ENCODE measurements around the gene ZDHHC24.

The ZDHHC24 gene

DNA sequence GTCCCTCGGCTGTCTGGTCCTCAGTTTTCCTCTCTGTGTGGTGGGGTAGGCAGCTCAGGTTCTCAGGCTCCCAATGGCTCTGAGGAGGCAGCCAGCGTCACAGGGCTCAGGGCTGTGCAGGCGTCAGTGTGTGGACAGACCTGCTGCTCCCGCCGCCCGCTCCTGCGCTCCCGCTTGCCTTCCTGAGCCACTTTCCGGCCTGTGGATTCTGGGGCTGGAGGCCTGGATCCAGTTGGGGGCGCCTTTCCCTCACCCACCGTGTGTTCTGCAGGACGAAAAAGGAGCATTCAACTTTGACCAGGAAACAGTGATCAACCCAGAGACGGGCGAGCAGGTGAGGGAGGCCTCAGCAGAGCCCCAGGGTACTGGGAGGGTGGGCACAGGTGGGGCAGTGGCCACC lies 50.9 kb downstream of the ZDHHC24 start:
- no peak for DNase-seq (ENCODE audit: low read depth)

DNA sequence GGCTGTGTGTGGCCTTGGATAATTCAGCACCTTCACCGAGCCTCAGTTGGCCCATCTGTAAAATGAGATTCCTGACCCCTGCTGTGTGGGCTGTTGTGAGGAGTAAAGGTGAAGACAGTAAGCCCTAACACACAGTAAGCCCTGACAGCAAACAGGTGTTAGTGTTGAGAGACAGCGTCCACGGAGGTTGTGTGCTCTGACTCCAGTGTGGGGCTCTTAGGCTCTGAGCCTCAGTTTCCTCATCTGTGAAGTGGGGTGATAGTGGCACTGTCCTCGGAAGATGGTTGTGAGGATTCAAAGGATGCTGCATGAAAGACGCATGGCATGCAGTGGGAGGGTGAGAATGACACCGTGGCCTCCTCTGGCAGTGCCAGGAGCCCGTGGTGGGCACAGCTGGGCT lies 51.4 kb downstream of the ZDHHC24 start:
- no peak for DNase-seq (ENCODE audit: low read depth)

DNA sequence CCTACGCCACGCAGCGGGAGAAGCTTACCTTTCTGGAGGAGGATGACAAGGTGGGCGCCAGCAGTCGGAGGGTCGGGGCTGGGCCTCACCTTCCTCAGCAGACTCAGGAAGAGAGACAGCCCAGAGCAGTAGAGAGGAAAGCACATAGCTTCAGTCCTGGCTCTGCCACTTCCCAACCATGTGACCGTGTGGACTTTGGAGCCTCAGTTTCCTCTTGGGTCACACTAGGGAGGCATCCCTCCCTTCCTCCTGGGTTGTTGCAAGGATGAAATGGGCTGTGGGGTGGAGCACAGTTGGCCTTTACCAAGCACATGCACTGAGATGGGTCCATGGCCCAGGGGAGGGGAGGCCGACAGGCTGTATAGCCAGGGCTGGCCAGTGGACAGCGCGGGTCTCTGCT lies 52.7 kb downstream of the ZDHHC24 start:
- DNase-seq (ENCODE audit: low read depth), result no peak

DNA sequence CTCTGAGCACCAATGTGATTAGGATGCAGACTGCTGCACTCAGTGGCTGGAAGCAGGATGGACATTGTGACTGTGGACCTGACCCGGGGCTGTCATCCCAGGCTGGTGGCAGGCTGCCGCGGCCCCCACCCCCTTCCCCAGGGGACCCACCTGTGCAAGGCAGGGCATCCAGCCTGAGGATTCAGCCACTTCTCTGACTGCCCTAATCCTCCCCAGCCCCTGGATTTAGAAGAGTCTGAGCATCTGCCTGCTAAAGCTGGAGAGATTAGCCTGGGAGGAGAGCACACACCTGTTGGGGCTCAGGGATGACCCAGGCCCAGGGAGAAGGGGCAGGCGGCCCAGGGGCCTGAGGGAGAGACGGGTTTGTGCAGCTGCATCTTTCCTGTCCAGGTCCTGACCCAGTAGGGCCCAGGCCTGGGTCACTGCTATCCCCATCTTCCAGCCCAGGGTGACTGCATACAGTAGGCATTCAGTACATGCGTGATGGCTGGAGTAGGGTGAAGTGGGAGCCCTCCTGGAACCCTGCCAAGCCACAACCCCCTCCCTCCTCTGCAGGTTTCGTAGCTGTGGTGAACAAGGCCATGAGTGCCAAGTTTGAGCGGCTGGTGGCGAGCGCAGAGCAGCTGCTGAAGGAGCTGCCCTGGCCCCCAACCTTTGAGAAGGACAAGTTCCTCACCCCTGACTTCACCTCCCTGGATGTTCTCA lies 53.5 kb downstream of the ZDHHC24 start:
- DNase-seq (ENCODE audit: low read depth), result no peak

DNA sequence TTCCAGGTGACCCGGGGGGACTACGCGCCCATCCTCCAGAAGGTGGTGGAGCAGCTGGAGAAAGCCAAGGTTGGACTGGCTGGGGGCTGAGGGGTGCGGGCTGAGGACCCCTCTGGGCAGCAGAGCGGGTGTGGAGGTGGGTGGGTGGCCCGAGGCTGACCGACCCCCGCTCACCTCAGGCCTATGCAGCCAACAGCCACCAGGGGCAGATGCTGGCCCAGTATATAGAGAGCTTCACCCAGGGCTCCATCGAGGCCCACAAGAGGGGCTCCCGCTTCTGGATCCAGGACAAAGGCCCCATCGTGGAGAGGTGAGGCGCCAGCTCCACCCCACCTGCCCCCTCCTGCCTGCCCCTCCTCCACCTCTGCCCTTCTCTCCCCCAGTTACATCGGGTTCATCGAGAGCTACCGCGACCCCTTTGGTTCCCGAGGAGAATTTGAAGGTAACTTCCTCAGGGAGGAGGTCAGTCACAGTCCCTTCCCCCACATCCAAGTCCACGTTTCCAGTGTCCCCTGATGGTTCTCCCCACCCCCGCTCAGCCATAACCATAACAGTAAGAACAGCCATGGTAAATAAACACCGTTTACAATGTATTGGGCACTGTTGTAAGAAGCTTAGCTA lies 54.4 kb downstream of the ZDHHC24 start:
- no peak for DNase-seq (ENCODE audit: low read depth)

DNA sequence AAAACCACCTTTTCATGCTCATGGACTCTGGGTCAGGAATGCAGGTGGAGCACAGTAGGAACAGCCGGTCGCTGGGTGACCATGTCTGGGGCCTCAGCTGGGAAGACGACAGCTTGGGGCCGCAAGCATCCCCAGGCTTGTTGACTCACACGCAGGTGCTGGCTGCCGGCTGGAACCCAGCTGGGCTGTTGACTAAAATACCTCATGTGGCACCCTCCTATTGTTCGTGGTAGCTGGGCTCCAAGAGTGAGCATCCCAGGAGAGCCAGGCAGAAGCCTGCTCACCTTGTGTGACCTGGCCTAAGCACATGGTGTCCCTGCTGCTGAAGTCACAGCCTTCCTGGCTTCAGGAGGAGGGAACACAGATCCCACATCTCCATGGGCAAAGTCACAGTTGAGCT lies 56.2 kb downstream of the ZDHHC24 start:
- DNase-seq (ENCODE audit: low read depth), result no peak

DNA sequence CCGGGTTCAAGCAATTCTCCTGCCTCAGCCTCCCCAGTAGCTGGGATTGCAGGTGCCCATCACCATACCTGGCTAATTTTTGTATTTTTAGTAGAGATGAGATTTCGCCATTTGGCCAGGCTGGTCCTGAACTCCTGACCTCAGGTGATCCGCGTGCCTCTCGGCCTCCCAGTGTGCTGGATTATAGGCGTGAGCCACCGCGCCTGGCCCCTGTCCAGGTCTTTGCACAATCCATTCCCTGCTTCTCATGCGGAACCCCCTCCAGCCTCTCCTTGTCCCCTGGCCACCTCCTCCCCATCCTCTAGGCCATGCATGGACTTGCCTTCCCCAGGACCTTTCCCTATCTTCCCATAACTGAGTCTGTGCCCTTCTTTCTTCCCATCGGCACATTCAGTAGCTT lies 56.9 kb downstream of the ZDHHC24 start:
- no peak for DNase-seq (ENCODE audit: low read depth)

DNA sequence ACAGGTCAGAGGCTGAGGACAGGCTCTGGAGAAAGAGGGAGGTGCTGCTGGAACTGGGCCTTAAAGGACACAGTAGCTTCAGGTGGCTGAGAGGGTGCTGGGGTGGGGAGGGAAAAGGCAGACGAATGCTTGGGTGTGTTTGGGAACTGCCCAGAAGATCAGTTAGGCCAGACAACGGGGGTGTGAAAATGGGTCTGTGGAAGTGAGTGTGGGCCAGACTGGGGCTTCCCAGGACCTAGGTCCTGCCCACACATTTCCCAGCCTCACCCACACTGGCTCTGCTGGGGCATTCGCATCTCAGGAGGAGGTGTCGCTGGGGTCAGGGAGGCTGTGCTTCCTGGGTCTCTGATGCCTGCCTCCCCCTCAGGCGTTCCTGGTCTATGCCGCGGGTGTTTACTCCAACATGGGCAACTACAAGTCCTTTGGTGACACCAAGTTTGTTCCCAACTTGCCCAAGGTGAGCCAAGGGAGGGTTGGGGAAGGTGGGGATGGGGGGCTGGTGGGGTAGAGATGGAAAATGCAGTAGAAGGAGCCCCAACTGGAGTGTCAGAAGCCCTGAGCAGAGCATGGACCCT lies 61.0 kb downstream of the ZDHHC24 start:
- DNase-seq (ENCODE audit: low read depth), result no peak

DNA sequence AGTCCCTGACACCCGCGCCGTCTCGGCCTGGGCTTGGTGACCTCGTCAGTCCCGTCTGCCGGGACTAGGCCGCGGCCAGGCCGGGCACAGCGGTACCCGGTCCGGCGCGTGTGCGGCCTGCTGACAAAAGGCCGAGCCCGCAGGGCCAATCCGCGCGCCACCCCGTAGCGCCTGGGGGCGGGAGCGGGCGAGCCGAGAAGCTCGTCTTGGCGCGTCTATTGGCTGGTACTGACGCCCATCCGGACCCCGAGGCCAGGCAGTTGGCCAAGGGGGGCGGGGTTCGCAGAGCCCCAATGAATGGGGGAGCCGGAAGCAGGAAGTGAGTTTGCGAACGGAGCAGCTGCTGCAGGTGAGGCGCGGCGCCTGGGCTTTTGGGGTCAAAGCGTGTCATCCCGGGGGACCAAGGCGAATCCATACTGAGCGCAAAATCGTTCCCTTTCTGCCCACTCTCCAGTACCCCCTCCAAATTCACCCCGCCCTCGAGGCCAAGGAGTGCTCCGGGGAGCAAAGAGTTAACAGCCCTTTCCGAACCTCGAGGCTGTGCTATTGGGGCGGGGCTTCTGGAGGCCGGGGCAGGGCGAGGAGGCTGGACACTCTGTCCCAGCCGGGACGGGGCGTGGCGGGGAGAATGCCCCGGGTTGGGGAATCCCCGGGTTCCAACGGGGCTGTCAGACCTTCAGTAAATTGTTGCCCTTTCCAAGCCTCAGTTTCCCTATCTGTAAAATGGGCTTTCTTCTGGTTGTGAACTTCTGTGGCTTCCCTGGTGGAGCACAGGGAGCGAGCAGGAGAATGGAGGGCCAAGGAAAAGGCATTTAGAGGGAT lies 65.5 kb downstream of the ZDHHC24 start, which contains the start of gene DPP3:
Gene DPP3, plus strand, starts transcription at position 318 of the 822 bp plus-strand sequence. CDS start 1,767 bp downstream, outside the sequence.
- peak; percentile 94 for DNase-seq (ENCODE audit: low read depth)

DNA sequence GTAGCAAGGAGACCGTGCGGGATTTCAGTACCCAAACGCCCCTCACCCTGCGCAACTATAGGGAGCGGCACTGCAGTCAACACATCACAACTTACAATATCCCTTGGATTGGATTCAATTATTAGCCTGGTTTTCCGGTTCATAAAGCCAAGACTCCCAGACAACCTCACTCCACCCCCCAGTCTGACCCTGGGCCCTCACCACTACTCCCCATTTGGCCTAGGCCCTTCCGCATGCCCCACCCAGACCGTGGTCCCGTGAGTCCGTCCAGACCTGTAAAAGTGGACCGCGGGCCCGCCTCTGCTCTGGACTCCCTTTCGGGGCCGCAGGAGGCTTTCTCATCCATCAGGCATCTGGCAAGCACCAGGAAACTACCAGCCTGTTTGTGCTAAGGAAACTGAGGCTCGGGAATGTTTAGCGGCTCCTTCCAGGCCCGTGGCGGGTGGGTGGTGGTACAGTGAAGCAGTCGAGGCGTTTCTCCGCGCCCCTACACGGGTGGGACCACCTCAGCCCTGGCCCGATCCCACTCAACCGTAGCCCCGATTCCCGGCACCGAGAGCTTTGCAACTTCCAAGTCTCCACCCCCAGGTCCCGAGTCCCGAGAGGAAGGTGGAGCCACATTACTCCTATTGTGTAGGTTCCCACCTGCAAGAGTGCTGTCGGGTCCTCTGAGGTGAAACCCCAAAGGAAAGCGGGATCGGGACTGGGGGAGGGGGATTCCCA lies 66.3 kb downstream of the ZDHHC24 start:
- no peak for DNase-seq (ENCODE audit: low read depth)

DNA sequence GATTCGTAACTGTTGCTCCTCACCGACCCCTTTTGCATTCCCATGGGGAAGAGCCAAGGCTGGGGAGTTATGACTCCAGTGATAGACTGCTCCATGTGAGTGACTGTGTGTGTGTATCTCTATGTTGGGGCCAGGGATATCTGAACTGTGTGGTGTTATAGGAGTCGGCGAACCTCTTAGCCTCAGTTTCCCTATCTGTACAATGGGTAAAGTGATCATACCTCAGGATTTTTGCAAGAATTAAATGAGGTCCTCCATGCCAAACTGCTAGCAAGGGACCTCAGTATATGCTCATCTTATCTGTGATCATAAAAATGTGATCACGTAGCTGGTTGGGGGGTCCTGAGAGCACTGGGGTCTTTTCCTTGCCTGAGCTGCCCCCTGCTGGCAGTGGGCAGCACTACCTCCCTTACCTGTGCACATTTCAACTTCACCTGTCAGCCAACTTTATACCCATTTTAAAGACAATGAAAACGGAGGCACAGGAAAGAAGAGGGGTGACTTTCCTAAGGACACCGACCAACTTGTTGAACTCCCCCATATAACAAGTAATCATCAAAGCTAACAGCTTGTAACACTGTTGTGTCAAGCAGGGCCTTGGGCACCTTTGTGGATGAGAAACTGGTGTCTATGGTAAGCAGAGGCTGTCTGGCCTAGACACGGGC lies 67.0 kb downstream of the ZDHHC24 start:
- no peak for DNase-seq (ENCODE audit: low read depth)

DNA sequence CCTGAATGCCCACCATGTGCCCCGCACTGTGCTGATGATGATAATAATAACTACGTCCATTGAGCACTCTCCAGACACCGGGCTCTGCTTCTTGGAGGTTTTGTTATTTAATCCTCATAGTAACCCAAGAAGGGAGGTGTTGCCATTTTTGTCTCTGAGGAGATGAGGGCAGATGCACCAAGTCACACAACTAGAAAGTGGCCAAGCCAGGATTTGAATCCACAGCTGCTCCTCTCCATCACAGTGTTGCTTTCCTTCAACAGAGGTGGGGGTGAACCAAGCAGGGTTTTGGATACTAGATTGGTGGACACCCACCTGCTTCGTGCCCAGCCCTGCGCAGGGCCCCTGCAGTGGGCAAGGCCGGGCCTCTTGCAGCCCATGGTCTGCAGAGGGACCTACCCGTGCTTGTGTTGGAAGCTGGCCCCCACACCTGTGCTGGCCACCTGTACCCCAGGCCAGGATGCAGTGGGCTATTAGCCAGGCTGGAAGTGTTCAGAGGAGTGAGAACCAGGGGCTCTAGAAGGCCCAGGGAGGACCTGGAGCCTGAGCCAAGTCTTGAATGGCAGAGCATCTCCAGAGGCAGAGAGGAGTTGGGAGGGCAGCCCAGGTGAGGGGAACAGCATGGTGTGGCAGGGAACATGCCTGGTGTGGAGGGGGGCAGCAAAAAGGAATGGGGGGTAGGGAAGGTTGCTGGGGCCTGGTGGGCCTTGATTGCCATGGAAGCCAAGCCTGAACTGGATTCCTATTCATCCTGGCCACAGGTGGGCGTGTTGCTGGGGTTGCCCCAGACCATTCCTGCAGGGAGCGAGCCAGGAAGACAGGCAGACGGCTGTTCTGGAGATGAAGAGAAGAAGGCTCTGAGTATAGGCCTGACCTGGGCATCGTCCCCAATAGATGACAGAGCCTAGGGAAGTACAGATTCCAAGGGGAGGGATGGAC lies 68.3 kb downstream of the ZDHHC24 start:
- DNase-seq (ENCODE audit: low read depth), result no peak

DNA sequence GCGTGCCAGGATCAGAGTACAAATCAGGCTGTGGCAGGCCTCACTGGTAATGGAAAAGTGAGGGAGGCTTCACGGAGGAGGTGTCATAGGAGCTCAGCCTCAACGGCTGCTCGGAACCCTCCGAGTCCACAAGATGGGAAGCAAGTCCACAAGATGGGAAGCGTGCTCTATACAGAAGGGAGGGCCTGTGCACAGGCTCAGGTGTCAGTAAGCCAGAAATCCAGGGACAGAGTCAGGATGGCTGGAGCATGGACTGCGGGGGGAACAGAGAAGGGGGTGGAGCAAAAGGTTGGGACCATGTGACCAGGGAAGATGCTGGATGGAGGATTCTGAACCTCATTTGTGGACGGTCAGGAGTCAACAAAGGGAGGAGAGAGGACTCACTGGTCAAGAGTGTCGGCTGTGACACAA lies 69.0 kb downstream of the ZDHHC24 start:
- no peak for DNase-seq (ENCODE audit: low read depth)

DNA sequence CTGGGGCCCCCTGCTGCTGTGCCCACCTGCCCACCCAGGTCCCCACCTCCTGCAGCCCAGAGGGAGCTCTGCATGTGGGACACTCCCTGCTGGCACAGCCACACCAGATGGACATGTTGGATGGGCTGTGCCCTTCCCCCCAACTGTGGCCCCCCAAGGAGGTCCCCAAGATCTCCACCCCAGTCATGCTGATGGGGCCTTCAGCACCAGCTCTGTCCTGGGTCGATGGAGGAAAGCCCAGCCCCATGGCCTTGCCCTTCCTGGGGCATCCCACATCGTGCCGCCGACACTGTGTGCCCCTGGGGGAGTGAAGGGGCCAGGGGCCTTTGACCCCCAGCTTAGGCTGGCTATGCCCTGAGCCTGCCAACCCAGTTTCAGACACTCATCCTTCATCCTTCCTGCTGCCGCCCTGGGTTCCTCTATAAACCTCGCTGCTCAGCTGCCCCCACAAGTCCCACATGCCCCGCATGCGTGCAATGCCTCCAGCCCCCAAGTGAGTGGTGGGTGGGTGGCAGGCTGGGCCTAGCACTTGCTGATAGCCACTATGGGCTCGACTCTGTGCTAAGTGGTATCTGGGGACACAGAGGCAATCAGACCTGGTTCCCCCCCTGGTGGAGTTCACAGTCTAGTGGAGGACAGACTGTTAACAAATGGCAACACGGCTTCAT lies 69.5 kb downstream of the ZDHHC24 start:
- DNase-seq (ENCODE audit: low read depth), result no peak

DNA sequence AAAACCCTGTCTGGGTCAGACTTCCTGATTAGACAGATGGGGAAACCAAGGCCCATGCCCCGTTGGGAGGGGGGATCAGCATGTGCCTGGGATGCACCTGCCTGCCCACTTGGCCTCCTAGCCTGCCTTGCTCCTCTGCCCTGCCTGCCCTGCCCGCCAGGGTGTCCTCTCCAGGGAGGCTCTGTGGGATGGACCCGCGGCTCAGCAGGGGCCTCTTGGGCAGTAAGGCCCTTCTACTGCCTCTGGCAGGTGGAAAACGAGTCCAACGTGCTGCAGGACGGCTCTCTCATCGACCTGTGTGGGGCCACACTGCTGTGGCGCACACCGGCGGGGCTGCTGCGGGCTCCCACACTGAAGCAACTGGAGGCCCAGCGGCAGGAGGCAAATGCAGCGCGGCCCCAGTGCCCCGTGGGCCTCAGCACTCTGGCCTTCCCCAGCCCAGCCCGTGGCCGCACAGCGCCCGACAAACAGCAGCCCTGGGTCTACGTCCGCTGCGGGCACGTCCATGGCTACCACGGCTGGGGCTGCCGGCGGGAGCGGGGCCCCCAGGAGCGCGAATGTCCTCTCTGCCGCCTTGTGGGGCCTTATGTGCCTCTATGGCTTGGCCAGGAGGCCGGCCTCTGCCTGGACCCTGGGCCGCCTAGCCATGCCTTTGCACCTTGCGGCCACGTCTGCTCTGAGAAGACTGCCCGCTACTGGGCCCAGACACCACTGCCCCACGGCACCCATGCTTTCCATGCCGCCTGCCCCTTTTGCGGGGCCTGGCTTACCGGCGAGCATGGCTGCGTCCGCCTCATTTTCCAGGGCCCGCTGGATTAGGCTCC lies 70.3 kb downstream of the ZDHHC24 start:
- no peak for DNase-seq (ENCODE audit: low read depth)

DNA sequence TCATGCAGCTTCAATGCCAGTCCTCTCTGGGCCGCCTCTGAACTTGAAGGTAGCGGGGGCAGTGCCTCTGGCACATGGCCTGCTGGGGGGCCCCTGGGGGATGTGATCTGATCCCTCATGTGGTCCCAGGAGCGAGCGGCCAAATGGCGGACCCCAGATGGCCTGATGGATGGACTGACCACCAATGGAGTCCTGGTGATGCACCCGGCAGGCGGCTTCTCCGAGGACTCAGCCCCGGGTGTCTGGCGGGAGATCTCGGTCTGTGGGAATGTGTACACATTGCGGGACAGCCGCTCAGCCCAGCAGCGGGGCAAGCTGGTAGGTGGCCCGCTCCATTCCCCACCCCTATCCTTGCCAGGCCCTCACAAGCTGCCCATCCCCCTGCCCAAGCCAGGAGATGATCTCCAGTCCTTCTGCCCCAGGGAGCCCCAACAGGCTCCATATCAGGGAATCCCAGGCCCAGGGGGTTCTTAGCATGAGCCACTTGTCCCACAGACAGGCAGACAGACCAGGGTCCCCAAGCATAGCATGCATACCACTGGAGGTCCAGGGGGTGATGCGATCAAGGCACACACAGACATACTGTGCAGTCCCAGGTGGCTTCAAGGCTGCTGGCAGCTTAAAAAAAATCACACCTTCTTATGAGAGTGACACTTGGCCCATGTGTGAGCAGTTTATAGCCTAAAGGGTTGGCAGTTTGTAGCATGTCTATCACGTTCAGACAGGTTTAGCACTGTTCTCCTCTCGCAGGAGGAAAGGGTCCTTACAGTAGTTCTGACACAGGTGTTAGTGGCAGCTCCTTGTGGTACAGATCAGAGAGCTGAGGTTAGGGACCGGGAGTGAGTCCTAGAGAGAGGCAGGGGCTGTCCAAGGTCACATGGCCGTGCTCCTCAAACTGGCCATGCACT lies 72.0 kb downstream of the ZDHHC24 start:
- DNase-seq (ENCODE audit: low read depth), result no peak

DNA sequence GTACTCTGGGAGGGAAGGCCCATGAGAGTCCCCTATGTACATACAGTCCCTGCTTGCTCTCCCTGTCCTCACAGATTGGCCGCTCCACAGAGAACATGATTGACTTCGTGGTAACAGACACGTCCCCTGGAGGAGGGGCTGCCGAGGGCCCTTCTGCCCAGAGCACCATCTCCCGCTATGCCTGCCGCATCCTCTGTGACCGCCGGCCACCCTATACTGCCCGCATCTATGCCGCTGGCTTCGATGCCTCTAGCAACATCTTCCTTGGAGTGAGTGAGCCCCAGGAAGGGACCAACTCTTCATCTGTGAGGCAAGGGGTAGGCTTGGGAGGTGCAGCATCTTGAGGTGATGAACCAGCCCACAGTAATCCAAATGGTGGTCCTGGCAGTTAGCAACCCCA lies 72.7 kb downstream of the ZDHHC24 start:
- no peak for DNase-seq (ENCODE audit: low read depth)

DNA sequence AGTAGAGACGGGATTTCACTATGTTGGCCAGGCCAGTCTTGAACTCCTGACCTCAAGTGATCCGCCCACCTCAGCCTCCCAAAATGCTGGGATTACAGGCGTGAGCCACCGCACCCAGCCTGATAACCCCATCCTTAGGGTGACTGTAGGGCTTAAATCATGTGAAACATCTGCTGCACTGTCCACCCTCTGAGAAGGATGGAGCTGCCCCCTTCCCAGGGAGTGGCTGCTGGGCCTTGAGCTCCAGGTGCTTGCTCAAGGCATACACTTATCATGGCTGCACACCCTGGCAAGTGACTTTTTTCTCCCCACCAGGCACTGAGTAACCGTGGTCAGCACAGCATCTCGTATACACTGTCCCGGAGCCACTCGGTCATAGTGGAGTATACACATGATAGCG lies 73.8 kb downstream of the ZDHHC24 start:
- DNase-seq (ENCODE audit: low read depth), result no peak

All from activated gamma-delta T cell treated with anti-CD3 and anti-CD28 coated beads, Interleukin-2, amount 50 U/mL, for 16 hours (primary cell).